GM12801 (cell line): ENCODE data around the gene IZUMO1.

Experiments
- CTCF ChIP-seq: IDR thresholded peaks from one replicate; pipeline ENCODE4 v1.5.1; 2011; ENCODE audit warnings: control low read depth; ENCODE audit not compliant: insufficient read length; ENCODE audit errors: extremely low read depth

The IZUMO1 gene

GRCh38 chr19:48737360-48737998, 9.2 kb downstream of the IZUMO1 start:
- no peak for TF ChIP-seq CTCF

- no peak for TF ChIP-seq CTCF
Observed at GRCh38 chr19:48735031-48735615, 11.6 kb downstream of the IZUMO1 start.

GRCh38 chr19:48734625-48735024, 12.1 kb downstream of the IZUMO1 start:
- TF ChIP-seq CTCF: no peak

GRCh38 chr19:48731452-48731851, 15.3 kb downstream of the IZUMO1 start:
- no peak for TF ChIP-seq CTCF

GRCh38 chr19:48728911-48729664, 17.6 kb downstream of the IZUMO1 start:
- no peak for TF ChIP-seq CTCF

- no peak for TF ChIP-seq CTCF
Observed at GRCh38 chr19:48726556-48726955, 20.2 kb downstream of the IZUMO1 start.
